NCI-H526 (cell line): ENCODE results near the gene GPR62.
"Not testable (repeated sequence)": the region's sequence is repeated elsewhere in the genome, so short reads cannot be mapped to it uniquely, and the experiment has no call there.

Experiments
- DNase-seq, 2 experiments: peaks; one replicate each; lab custom pipeline; 2025; lab: John Stamatoyannopoulos, UW

The GPR62 gene

DNA sequence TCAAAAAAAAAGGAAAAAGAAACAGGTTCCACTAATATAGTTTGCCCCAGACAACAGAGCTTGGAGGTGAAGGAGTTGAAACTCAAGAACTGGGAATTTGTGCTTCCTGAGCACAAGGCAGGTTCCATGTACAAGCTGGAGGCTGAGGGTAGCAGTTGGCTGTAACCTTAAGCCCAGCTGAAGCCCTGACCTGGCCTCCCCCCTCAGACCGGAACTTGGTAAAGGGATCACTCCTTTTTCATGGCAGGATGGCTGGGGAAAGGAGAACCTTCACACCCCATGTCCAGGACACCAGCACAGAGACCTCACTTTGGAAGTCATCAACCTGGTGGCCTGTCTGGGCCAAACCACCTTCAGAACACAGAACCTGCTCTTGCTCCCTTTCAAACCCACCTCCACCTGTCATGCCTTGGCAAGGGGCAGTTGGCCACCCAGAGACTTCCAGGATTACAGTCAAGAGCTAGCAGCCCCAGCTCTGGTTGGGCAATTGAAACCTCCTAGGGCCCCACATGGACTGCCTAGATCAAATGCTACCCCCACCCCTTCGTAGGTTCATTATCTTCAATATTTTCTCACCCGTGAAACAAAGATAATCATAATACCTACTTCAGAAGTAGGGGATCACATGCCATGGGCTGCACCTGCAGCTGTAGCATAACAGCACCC lies 37.0 kb downstream of the GPR62 start:
- no peak for DNase-seq

GRCh38 chr3:51993657-51994056 lies 38.5 kb downstream of the GPR62 start:
- DNase-seq: not testable (repeated sequence)

- no peak for DNase-seq
Measured at GRCh38 chr3:51994530-51994929, 39.3 kb downstream of the GPR62 start.

GRCh38 chr3:51995346-51996163 lies 40.4 kb downstream of the GPR62 start, which contains the start of gene RPL29:
RPL29 (minus strand) TSS chr3:51995895; CDS start chr3:51995461, 434 bp downstream.
- peak; percentile 80 to 95 for DNase-seq

DNA sequence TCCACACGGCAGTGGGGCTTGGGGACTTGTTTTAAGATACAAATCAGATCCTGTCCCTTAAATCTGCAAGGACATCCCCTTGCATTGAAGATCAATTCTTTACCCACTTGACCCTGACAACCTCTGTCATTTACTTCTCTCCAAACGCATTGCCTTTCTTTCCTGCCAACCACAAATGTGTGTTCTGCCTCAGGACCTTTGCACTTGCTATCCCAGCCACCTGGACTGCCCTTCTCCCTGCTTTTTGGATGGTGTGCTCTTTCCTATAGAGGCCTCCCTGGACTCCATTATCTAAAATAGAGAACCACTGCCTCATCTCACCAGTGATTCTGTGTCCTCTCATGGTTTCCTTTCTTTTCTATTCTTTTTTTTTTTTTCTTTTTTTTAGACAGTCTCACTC lies 42.0 kb downstream of the GPR62 start:
- DNase-seq: no peak

DNA sequence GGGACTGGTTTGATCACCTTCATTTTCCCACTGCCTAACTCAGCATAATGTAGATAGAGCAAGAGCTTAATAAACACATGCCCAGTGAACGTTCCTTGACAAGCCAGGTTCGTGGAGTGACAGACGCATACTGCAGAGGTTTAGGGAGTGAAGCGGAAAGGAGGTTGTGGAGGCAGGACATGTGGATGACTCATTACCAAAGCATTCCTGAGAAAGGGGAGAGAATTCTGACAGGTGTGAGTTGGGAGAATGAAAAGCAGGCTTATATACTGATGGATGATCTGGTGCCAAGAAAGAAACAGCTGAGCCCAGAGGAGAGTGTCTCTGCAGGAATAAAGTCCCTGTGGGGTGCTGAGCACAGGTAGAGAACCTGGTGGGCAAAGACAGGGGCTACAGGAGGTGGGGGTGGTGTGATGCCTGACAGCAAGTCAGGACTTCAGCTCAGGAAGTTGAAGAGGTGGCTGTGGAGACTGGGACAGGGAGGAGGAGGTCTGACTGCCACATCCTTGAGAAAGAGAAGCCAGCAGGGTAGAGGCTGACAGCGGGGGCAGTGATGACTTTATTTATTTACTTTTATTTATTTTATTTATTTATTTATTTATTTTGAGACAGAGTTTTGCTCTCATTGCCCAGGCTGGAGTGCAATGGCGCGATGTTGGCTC lies 42.9 kb downstream of the GPR62 start:
- no peak for DNase-seq

GRCh38 chr3:51998774-51999173 lies 43.6 kb downstream of the GPR62 start:
- DNase-seq: no peak

GRCh38 chr3:51999846-52000245 lies 44.7 kb downstream of the GPR62 start:
- no peak for DNase-seq

- DNase-seq: peak; percentile 26 to 89
Measured at GRCh38 chr3:52001443-52001974, 46.3 kb downstream of the GPR62 start.

GRCh38 chr3:52002748-52003147 lies 47.6 kb downstream of the GPR62 start:
- DNase-seq: no peak

DNA sequence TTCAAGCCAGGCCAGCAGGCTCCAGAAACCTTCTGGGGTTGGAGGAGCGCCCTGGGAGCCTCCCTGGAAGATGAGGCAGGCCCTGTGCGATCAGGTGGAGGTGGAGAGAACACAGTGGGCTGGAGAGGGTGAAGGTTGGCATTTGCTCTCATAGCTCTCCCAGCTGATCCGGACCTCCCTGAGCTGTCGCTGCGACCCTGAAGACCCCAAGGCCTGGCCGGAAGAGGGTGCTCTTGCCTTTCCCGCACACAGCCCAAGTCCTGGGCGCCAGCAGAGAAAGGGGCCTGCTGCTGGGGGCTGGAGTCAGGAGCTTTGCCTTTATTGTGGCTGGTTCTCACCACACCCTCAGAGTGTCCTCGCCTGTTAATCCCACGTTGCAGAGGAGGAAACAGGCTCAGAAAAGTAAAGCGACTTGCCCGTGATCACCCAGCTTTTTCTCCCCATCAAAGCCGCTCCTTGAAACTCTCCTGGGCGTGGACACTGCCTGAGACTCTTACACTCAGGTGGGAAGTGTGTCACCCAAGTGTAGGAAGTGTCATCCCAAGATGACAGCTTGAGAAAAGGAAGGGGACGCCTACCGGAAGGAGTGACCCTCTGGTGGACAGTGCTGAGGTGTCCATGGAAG lies 49.1 kb downstream of the GPR62 start:
- DNase-seq: peak; percentile 26 to 64

DNA sequence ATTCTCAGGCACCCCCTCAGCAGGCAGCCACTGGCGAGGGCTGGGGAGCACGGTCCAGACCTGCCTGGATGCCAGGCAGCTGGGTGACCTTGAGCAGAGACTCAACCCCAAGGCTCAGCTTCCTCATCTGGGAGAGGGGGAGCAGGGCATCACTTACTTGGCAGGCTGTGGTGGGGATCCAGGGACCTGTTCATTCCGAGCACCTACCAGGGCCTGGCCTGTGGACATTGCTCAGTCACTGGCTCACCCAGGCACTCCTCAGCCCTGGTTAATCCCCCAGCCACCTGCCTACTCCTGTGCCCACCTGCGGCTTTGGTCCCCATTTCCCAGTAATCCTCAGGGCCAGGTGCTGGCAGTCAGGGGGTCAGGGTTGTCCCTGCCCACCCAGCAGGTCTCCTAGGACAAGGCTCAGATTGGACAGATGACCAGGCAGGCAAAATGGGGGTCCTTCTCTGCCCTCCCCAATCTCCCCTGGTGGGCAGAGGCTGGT lies 49.8 kb downstream of the GPR62 start:
- no peak for DNase-seq

GRCh38 chr3:52005571-52005986 lies 50.4 kb downstream of the GPR62 start:
- DNase-seq: no peak

- no peak for DNase-seq
Measured at GRCh38 chr3:52006017-52006819, 51.0 kb downstream of the GPR62 start.

DNA sequence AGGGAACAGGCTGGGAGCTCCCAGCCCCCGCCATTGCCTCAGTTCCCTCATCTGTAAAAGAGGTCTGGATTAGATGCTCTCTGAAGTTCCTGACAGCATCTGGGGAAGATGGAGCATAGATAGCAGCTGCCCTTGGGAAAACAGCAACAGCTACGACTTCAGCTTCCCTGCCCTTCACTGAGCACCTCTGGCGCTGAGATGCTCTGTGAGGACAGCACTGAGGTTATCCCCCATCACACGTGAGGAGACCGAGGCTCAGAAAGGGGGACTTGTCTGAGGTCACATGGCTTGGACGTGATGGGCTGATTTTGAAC lies 51.6 kb downstream of the GPR62 start:
- no peak for DNase-seq
